HepG2 (cell line): ENCODE results near the gene ADAP2. TPM values are rescaled to one million over a fixed set of nuclear protein-coding genes. Genes with fewer than 3 reads are reported as not detected.

Experiments
- ATAC-seq: fragments of 200-7000 bp; cut with Tn5 transposase; 3 replicates; pipeline ENCODE4 v1.9.1; 2020; ENCODE audit warnings: mild to moderate bottlenecking, moderate library complexity
- BruUV-seq: library from RNA; stranded (reverse); fragments of 400-500 nt; replicated peaks from 2 replicates; lab custom pipeline; 2021; lab: Mats Ljungman, UMichigan
- CTCF ChIA-PET: fragments of 300-600 bp; formaldehyde crosslinking; extraction: SDS; loops from one replicate; lab custom pipeline; 2021; ENCODE audit warnings: low total read pairs, inconsistent platforms, low intra/inter-chr PET ratio; lab: Yijun Ruan, JAX
- POLR2A ChIA-PET: fragments of 350-600 bp; sonication (Branson Sonifier 250); formaldehyde crosslinking; loops from one replicate; lab custom pipeline; 2020; ENCODE audit warnings: antibody characterized with exemption, inconsistent platforms; lab: Yijun Ruan, JAX
- DNase-seq: peaks from one replicate; pipeline ENCODE4 v3.0.0-alpha.2; 2015; ENCODE audit warnings: low spot score
- FAIRE-seq: peaks from 3 replicates; lab custom pipeline; 2011; peaks lifted over from hg19 to GRCh38; lab: Jason Lieb, UNC
- H2AFZ ChIP-seq: one replicate; pipeline ENCODE4 v1.6.1; 2011; ENCODE audit warnings: low read length, inconsistent platforms
- H3K27ac ChIP-seq: fragments of 300-600 bp; 3 replicates; pipeline ENCODE4 v1.8.0; 2011; ENCODE audit warnings: mixed run types, mild to moderate bottlenecking, mixed read lengths, low read length, inconsistent platforms; ENCODE audit not compliant: insufficient read depth; ENCODE audit errors: extremely low read length
- H3K27me3 ChIP-seq, 2 experiments: fragments of 200-600 bp in 1 of 2; 2 replicates in 1 of 2; 3 replicates in 1 of 2; pipeline versions ENCODE4 v1.6.0 to v1.8.0; 2011; ENCODE audit warnings: low read length in 2 of 2, mild to moderate bottlenecking in 2 of 2, moderate library complexity in 2 of 2, inconsistent platforms in 1 of 2; ENCODE audit not compliant: insufficient read depth in 2 of 2, control insufficient read depth in 1 of 2
- H3K36me3 ChIP-seq, 2 experiments: fragments of 200-600 bp in 1 of 2; replicated peaks in 1 of 2; 2 replicates in 1 of 2; 3 replicates in 1 of 2; pipeline versions ENCODE4 v1.5.1 to v1.8.0; 2011; ENCODE audit warnings: low read length in 2 of 2, inconsistent platforms in 1 of 2; ENCODE audit not compliant: insufficient read depth in 2 of 2, control insufficient read depth in 1 of 2
- H3K4me1 ChIP-seq: 2 replicates; pipeline ENCODE4 v1.5.1; 2012; ENCODE audit warnings: low read length, inconsistent platforms; ENCODE audit not compliant: insufficient read depth
- H3K4me2 ChIP-seq: 2 replicates; pipeline ENCODE4 v1.6.0; 2011; ENCODE audit warnings: low read depth, low read length, inconsistent platforms
- H3K4me3 ChIP-seq, 3 experiments: fragments of 200-600 bp in 1 of 3; sonication (generic), shearing (Covaris generic) in 1 of 3; replicated peaks in 1 of 3; 2 replicates each; pipeline ENCODE4 v1.5.1; 2011 to 2016; ENCODE audit warnings: low read length in 3 of 3, inconsistent platforms in 2 of 3, low read depth in 2 of 3, mild to moderate bottlenecking in 2 of 3, control low read depth in 1 of 3, mixed read lengths in 1 of 3; ENCODE audit not compliant: insufficient read depth in 1 of 3
- H3K79me2 ChIP-seq: one replicate; pipeline ENCODE4 v1.6.1; 2011; ENCODE audit warnings: low read length, inconsistent platforms; ENCODE audit not compliant: insufficient read depth
- H3K9ac ChIP-seq: 2 replicates; pipeline ENCODE4 v1.6.0; 2011; ENCODE audit warnings: mild to moderate bottlenecking, low read depth, low read length, inconsistent platforms; ENCODE audit not compliant: insufficient read depth
- H3K9me3 ChIP-seq: 2 replicates; pipeline ENCODE4 v1.5.1; 2012; ENCODE audit warnings: mild to moderate bottlenecking, low read length
- H4K20me1 ChIP-seq: 2 replicates; pipeline ENCODE4 v1.6.0; 2011; ENCODE audit warnings: inconsistent platforms, mild to moderate bottlenecking, low read length, moderate library complexity; ENCODE audit not compliant: insufficient read depth
- AFF4 ChIP-seq: sonication (generic); formaldehyde crosslinking; IDR thresholded peaks from 2 replicates; pipeline ENCODE4 v1.4.0; 2020; ENCODE audit warnings: missing genetic modification reagents
- EP300 ChIP-seq, 3 experiments: sonication (generic) in 1 of 3; formaldehyde crosslinking in 1 of 3; IDR thresholded peaks; 2 replicates each; pipeline versions ENCODE4 v1.5.1 to v1.6.1; 2011 to 2020; ENCODE audit warnings: low read depth in 2 of 3, low read length in 2 of 3, borderline replicate concordance in 1 of 3, improper control_type of control experiment in 1 of 3, mild to moderate bottlenecking in 1 of 3, missing genetic modification reagents in 1 of 3, moderate library complexity in 1 of 3
- MAZ ChIP-seq, 2 experiments: sonication (generic) in 1 of 2; formaldehyde crosslinking in 1 of 2; IDR thresholded peaks; 2 replicates each; pipeline versions ENCODE4 v1.5.0 to v1.6.1; 2012 to 2020; ENCODE audit warnings: low read depth in 2 of 2, mild to moderate bottlenecking in 2 of 2, borderline replicate concordance in 1 of 2, improper control_type of control experiment in 1 of 2, low read length in 1 of 2, missing genetic modification reagents in 1 of 2, moderate library complexity in 1 of 2
- RXRA ChIP-seq: sonication (generic); formaldehyde crosslinking; IDR thresholded peaks from 2 replicates; pipeline ENCODE4 v1.5.1; 2020; ENCODE audit warnings: missing genetic modification reagents
- ZNF335 ChIP-seq: sonication (generic); formaldehyde crosslinking; IDR thresholded peaks from 2 replicates; pipeline ENCODE4 v1.4.0; 2020; ENCODE audit warnings: missing genetic modification reagents
- ZNF570 ChIP-seq: sonication (generic); formaldehyde crosslinking; IDR thresholded peaks from 2 replicates; pipeline ENCODE4 v1.4.0; 2020; ENCODE audit warnings: mild to moderate bottlenecking, missing genetic modification reagents, borderline replicate concordance
- ZNF747 ChIP-seq: sonication (generic); formaldehyde crosslinking; IDR thresholded peaks from 2 replicates; pipeline ENCODE4 v1.8.1; 2023; ENCODE audit warnings: missing genetic modification reagents, mild to moderate bottlenecking, borderline replicate concordance
- ZNF841 ChIP-seq: sonication (generic); formaldehyde crosslinking; IDR thresholded peaks from 2 replicates; pipeline ENCODE4 v1.8.1; 2023; ENCODE audit warnings: missing genetic modification reagents, borderline replicate concordance
- WGBS: methylation state at CpG from one replicate; pipeline ENCODE4 v1.1.6; 2017; ENCODE audit warnings: low lambda C conversion rate; 5-methylcytosine and 5-hydroxymethylcytosine counted together
- in situ Hi-C: cut with HindIII; loops from 2 replicates; pipeline ENCODE4 v1.10.0; 2017; ENCODE audit warnings: low pct_unique_long_range_greater_than_20kb; ENCODE audit not compliant: extremely low pct_ligation_motif_present
- intact Hi-C: fragments of 100-400 bp; cut with micrococcal nuclease; formaldehyde crosslinking; loops from one replicate; pipeline ENCODE4 v1.10.0; 2022; ENCODE audit not compliant: unreplicated experiment
- polyA plus RNA-seq, 8 experiments: library from polyadenylated mRNA; depleted of rRNA in 3 of 8; stranded (reverse) in 7 of 8; unstranded in 1 of 8; fragments of >200 nt; fragmentation: Illumina TruSeq in 4 of 8; extraction: Trizol in 4 of 8; gene quantifications; 2 replicates each; pipeline versions ENCODE4 v1.2.1 to v1.2.3, GENCODE V29; 2011 to 2016; ENCODE audit warnings: low read depth in 4 of 8, missing spikeins in 1 of 8, mixed read lengths in 1 of 8; ENCODE audit not compliant: insufficient read depth in 1 of 8
- total RNA-seq, 5 experiments: library from RNA; depleted of rRNA; stranded (reverse); fragments of >200 nt; fragmentation: Illumina TruSeq; extraction: Trizol; gene quantifications; 2 replicates each; pipeline ENCODE4 v1.2.3, GENCODE V29; 2016; ENCODE audit warnings: low read depth in 1 of 5
- TF ChIP-seq, protein P1 (sequence below): sonication (generic); formaldehyde crosslinking; IDR thresholded peaks from 2 replicates; pipeline ENCODE4 v1.4.0; 2020; ENCODE audit warnings: low read depth, mild to moderate bottlenecking, missing genetic modification reagents

The ADAP2 gene
- total and polyA plus RNA-seq, 2 of the 13 experiments (the other 11 are each of a cell fraction or from before 2014, with no cell fraction given): 0.51 to 0.70 TPM

DNA sequence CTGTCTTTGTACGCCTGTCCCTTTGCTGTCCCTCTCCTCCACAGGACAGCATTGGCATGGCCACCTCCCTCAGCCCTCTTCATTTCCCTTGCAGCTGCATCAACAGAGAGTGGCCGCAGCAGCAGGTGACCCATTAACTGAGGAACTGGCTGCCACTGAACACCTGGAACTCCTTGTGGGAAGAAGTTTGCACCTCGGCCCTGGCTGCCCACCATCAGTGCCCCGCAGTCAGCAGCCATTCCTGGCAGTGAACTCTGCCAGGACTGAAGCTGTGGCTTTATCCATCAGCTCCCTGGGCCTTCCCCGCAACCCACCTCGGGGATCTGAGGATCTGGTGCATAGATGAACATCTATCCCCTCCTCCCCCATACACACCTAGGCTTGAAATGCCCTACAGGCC lies 36.0 kb downstream of the ADAP2 start:
- peak; percentile 18; the same call in 1 of the 3 replicates for ATAC-seq
- peaks cover 14% of the 10 kb centered on the region for H3K4me1 ChIP-seq
- no peak for DNase-seq
- no peaks in the 10 kb centered on the region; a peak in 1 of 5 replicates for H3K27me3 ChIP-seq
- no peak for FAIRE-seq
- WGBS: 66% methylated on average over 6 of the region's 6 CpGs
- H2AFZ ChIP-seq: no peak overlapping the region
- in situ Hi-C loops: no loop called here
- H3K27ac ChIP-seq: no peak overlapping the region
- no peaks in the 10 kb centered on the region for H3K9me3 ChIP-seq
- H3K4me3 ChIP-seq: no peak overlapping the region
- intact Hi-C loops: no loop called here
- H3K9ac ChIP-seq: no peak overlapping the region
- H4K20me1 ChIP-seq: no peaks in the 10 kb centered on the region
- no peaks in the 10 kb centered on the region for H3K36me3 ChIP-seq
- CTCF ChIA-PET: no interaction called here
- no peaks in the 10 kb centered on the region for H3K79me2 ChIP-seq
- TF ChIP-seq, protein P1, sequence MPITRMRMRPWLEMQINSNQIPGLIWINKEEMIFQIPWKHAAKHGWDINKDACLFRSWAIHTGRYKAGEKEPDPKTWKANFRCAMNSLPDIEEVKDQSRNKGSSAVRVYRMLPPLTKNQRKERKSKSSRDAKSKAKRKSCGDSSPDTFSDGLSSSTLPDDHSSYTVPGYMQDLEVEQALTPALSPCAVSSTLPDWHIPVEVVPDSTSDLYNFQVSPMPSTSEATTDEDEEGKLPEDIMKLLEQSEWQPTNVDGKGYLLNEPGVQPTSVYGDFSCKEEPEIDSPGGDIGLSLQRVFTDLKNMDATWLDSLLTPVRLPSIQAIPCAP: no peak
- TF ChIP-seq ZNF335 (CRISPR knock-in tag) (no peak), MAZ (IDR thresholded peaks at IDR 0.05; ENCODE audit: borderline replicate concordance, low read depth, low read length) (no peak), MAZ (CRISPR knock-in tag; IDR thresholded peaks at IDR 0.05; ENCODE audit: low read depth) (no peak), ZNF841 (CRISPR knock-in tag) (no peak), ZNF747 (CRISPR knock-in tag) (no peak), ZNF570 (CRISPR knock-in tag) (no peak), AFF4 (no peak), RXRA (no peak), EP300 (IDR thresholded peaks at IDR 0.05; ENCODE audit: low read depth in 2 of 2, low read length in 2 of 2) (no peak), EP300 (CRISPR knock-in tag; IDR thresholded peaks at IDR 0.05; ENCODE audit: borderline replicate concordance) (no peak)
- TF ChIP-seq, all 625 proteins: peak for 0
- no TSS peak for BruUV-seq
- no peak overlapping the region for H3K4me2 ChIP-seq
- POLR2A ChIA-PET: no interaction called here
